Measurements from ENCODE around the gene PRR5L.

PRR5L gene

GRCh38 chr11:36394926-36395325, 98.8 kb downstream of the PRR5L start:
- TF ChIP-seq ZFX (IDR thresholded peaks at IDR 0.05; ENCODE audit: borderline replicate concordance) (no peak), CTCF (IDR thresholded peaks at IDR 0.05) (no peak)

GRCh38 chr11:36395978-36396736, 100.1 kb downstream of the PRR5L start:
- no peak for TF ChIP-seq CTCF (IDR thresholded peaks at IDR 0.05)
- TF ChIP-seq ZFX (IDR thresholded peaks at IDR 0.05; ENCODE audit: borderline replicate concordance): no peak
- no peak overlapping the region for H3K27ac ChIP-seq

More at GRCh38 chr11:36394926-36395325, 98.8 kb downstream of the PRR5L start:
- no peak overlapping the region for H3K27ac ChIP-seq

- TF ChIP-seq ZFX (IDR thresholded peaks at IDR 0.05; ENCODE audit: borderline replicate concordance) (no peak), CTCF (IDR thresholded peaks at IDR 0.05) (no peak)
Measured at GRCh38 chr11:36398231-36398953, 102.3 kb downstream of the PRR5L start.

GRCh38 chr11:36399236-36399635, 103.1 kb downstream of the PRR5L start:
- H3K27ac ChIP-seq: no peak overlapping the region
- TF ChIP-seq CTCF (IDR thresholded peaks at IDR 0.05): no peak
- TF ChIP-seq ZFX (IDR thresholded peaks at IDR 0.05; ENCODE audit: borderline replicate concordance): no peak

More at GRCh38 chr11:36398231-36398953, 102.3 kb downstream of the PRR5L start:
- H3K27ac ChIP-seq: no peak overlapping the region

- no peak for TF ChIP-seq CTCF (IDR thresholded peaks at IDR 0.05)
- no peak for TF ChIP-seq ZFX (IDR thresholded peaks at IDR 0.05; ENCODE audit: borderline replicate concordance)
- H3K27ac ChIP-seq: no peak overlapping the region
Measured at GRCh38 chr11:36399745-36400144, 103.7 kb downstream of the PRR5L start.

GRCh38 chr11:36400766-36401455, 104.8 kb downstream of the PRR5L start:
- H3K27ac ChIP-seq: no peak overlapping the region
- TF ChIP-seq ZFX (IDR thresholded peaks at IDR 0.05; ENCODE audit: borderline replicate concordance) (no peak), CTCF (IDR thresholded peaks at IDR 0.05) (no peak)

Data from 22Rv1 (cell line).